HG03439 (cell line): ENCODE measurements around the gene GVQW3.

ENCODE experiments used
- ATAC-seq: cut with Tn5 transposase; IDR thresholded peaks from one replicate; pipeline ENCODE4 v1.9.1; 2021; ENCODE audit warnings: mild to moderate bottlenecking, moderate library complexity; ENCODE audit not compliant: unreplicated experiment

Gene GVQW3

GRCh38 chr11:76380977-76381719, at the start of gene GVQW3, which contains the start of gene THAP12:
TSS of gene GVQW3 (plus strand) at chr11:76381323. CDS start at chr11:76381829, 506 bp downstream.
TSS of gene THAP12 (minus strand) at chr11:76381132. CDS start at chr11:76380836, 296 bp downstream.
- peak; percentile 84 for ATAC-seq

GRCh38 chr11:76334826-76335389, 46.2 kb upstream of the GVQW3 start:
- ATAC-seq, result no peak

DNA sequence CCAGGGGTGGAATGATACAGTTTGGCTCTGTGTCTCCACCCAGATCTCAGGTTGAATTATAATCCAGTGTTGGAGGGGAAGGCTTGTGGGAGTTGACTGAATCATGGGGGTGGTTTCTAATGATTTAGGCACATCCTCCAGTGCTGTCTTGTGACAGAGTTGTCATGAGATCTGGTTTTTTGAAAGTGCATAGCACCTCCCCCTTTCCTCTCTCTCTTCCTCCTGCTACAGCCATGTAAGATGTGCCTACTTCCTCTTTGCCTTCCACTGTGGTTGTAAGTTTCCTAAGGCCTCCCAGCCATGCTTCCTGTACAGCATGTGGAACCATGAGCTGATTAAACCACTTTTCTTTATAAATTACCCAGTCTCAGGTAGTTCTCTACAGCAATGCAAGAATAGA, 45.3 kb upstream of the GVQW3 start:
- ATAC-seq, result no peak

- no peak for ATAC-seq
Observed at GRCh38 chr11:76336597-76336996, 44.5 kb upstream of the GVQW3 start.

GRCh38 chr11:76337469-76337868, 43.7 kb upstream of the GVQW3 start:
- no peak for ATAC-seq

GRCh38 chr11:76337923-76338322, 43.2 kb upstream of the GVQW3 start:
- no peak for ATAC-seq

DNA sequence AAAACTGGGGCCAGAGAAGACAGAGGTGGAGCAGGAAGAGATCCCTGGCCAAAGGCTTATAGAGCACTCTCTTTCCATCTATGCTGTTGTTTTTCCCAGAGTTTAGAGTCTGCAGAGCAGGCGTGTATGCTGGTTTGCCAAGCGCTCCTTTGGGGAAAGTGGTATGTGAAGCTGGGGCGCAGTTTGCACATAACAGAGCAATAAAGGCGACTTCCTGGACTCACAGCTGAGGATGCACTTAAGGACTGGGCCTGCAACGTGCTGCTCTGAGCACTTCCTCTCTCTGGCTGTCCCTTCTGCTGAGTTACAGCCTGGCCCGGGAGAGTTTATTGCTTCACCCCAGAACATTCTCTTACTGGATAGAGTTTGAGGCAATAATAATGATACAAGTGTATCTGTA, 41.9 kb upstream of the GVQW3 start:
- no peak for ATAC-seq

DNA sequence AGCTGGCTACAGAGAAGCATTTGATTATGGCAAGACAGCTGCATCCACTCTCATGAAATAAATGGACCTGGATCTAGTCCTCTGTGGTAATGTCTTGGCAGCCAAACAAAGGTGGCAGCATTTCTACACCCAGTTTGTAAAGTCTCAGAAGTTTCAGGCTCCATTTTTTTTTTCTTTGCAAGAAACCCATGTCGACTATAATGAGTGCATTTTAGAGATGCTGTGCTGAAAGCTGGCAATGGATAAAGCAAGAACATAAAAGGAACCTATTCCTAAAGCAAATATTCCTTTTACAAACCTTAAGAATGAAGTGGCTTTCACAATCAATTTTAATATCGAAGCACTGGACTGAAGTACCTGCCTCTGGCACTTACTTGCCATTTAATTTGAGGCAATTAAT, 33.7 kb upstream of the GVQW3 start:
- no peak for ATAC-seq

DNA sequence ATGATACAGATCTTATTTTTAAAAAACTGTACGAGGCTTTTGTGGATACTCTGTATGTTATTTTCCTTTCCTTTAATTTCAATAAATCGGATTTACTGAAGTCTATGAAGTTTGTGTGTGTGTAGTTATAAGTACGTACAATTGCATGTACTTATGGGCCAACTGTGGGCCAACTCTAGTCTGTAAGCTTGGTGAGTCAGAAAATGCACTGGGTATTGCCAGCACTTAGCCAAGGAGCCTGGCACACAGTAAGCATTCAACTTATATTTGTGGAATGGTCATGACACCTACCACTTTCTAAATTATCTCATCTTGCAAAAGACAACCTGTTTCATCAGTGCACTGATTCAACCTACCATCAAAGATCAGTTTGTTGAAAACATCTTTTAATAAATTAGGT, 32.8 kb upstream of the GVQW3 start:
- ATAC-seq, result no peak

GRCh38 chr11:76355172-76355571, 26.0 kb upstream of the GVQW3 start:
- no peak for ATAC-seq

DNA sequence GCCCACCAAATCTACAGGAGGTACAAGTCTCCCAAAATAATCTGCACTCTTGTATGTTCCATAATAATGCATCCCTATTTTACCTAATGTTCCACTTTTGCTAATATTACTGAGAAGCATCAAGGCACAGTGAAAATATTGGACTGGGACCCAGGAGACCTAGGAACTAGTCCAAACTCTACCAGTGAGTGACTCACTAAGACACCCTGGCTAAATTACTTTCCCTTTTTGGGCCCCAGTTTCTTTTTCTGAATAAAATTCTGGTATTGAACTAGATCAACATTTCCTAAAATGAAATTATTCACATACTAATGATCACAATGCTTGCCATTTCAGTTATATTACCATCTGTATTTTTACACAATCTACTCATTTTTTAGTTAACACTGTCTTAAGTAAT, 19.7 kb upstream of the GVQW3 start:
- no peak for ATAC-seq

DNA sequence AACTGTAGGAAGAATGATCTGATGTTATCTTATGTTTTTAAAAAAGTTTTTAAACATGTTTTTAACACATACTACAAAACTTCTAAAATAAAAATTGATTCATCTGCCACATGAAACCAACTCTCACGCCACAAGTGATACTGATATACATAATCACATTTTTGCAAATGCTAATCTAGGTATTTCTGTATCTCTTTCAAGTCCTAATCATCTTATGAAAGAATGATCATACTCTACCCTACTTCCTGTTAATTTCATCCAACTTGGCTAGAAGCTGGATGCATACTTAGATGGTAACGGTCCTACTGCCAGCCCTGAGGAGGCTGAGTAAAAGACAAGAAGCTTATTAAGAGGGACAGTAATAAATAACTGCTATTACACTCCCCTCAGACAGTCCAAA, 19.3 kb upstream of the GVQW3 start:
- ATAC-seq, result no peak

- no peak for ATAC-seq
Observed at GRCh38 chr11:76362716-76363115, 18.4 kb upstream of the GVQW3 start.

DNA sequence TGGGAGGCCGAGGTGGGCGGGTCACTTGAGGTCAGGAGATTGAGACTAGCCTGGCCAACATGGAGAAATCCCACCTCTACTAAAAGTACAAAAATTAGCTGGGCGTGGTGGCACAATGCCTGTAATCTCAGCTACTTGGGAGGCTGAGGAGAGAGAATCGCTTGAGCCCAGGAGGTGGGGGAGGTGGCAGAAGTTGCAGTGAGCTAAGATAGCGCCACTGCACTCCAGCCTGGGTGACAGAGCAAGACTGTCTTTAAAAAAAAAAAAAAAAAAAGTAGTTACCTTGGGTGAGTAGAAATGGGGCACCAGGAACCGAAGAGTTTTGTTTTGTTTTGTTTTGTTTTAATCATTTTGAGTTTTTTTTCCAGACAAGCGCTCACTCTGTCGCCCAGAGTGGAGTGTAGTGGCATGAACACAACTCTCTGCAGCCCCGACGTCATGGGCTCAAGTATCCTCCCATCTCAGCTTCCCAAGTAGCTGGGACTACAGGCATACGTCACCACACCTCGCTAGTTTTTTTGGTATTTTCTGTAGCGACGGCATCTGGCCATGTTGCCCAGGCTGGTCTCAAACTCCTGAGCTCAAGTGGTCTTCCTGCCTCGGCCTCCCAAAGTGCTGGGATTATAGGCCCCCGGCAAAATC, 16.0 kb upstream of the GVQW3 start:
- ATAC-seq, result no peak

DNA sequence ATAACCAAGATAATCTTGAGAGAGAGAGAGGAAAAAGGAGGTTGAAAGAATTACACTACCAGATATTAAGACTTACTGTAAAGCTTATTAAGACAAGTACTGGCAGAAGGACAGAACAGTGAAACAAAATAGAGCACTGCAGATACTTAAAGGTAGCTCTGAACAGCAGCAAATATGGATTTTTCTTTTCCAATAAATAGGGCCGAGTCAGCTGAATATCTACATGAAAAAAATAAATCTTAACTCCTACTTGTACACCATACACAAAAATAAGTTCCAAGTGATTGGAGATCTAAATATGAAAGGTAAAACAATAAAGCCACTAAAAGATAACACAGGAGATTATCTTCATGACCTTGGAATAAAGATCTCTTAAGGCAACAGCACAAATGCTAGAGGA, 12.6 kb upstream of the GVQW3 start:
- ATAC-seq, result no peak

- no peak for ATAC-seq
Observed at GRCh38 chr11:76369406-76369805, 11.7 kb upstream of the GVQW3 start.

- no peak for ATAC-seq
Observed at GRCh38 chr11:76371170-76371569, 10.0 kb upstream of the GVQW3 start.

DNA sequence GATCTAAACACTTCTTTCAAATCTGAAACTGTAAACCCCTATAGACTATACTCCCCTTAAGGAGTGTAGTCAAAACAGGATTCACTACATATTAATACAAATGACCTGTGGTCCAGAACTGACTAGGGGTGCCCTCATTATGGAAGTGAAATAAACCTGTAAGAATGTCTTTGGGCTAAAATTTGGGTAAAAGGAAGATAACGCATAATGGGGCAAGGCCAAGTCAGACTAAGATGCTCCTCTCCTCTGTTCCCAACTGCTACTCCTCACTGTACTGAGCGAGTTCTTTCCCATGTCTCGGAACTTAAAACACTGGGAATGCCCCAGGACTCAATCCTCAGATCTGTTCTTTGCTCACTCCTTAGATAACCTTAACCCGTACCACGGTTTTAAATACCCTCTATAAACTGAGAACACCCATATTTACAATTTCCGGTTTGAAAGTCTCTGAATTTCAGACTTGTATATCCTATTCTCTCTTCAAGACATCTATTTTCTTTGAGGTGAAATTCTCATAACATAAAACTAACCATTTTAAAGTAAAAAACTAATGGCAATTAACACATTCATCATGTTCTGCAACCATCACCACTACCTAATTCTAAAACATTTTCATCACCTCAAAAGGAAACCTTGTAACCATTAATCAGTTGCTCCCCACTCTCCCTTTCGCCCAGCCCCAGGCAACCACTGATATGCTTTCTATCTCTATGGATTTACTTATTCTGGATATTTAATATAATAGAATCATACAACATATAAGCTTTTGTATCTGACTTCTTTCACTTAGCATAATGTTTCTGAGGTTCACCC, 4.2 kb upstream of the GVQW3 start:
- ATAC-seq, result no peak

DNA sequence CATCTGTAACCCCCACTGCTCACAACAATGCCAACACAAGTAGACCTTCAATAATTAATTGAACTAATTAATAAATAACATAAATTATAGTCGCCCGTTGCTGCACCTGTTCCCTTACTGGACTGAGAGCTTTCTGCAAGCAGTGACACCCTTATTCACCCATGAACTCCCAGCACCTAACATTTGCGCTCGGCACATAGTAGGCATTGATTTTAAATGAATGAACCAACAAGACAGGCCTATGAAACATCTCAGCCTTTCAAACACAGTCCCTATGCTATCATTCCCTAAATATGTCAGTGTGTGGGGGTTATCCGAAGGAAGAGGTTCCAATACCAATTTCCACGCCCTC, 1.3 kb upstream of the GVQW3 start:
- no peak for ATAC-seq

DNA sequence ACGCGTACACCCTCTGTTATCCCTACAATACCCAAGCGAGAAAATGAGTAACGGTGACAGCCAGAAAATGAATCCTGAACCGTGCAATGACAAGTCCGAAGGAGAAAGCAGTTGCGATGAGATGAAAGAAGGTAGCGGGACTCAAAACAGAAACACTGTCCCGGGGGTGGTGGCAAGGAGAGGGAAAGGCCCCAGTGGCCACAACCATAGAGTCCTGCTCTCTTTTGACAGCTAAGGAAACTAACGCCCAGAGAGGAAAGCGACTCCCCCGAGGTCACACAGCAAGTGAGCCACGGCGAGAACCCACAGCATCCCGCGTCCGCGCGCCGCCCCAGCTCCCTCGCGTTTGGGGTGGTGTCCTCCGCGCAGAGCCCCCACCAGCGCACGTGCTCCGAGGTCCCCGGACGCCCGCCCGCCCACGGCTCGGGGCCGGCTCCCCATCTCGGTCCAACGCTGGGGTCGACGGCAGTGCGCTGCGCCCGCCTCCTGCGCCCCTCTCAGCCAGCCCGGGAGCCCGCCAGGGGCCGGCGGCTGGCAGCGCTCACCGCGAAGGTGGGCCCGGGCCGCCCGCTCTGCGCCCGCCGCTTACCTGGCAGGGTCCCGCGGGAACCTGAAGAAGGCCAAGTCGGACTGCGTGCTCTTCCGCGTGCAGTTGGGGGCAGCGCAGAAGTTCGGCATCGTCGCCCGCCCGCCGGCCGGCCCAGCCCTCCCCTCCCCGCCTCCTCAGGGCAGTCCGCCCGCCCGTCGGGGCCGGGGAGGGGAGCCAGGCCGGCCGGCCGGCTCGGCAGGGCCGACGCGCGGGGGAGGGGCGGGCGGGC, 755 bp upstream of the GVQW3 start:
- ATAC-seq, result peak; percentile 27

DNA sequence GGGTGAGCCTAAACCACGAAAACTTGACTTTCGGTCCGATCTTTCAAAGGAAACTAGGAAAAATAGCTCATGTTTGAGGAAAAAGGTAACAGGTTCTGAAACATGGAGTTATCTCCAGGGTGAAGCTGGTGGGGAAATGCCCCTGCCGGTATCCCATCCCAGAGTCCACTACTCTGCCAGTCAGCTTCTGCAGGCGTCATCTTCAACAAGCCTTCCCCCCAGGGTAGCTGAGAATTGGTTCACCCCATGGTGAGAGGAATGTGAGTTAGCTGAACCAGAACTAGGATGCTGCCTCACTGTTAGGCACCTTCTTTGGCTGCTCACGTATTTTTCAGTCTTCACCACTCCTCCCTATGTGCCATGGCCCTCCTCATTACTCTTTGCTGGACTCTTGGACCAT, 1.1 kb downstream of the GVQW3 start:
- ATAC-seq, result no peak
